GM19023 (cell line): ENCODE measurements around the gene MRPL1.
A peak's percentile ranks its signal among the peaks of the same experiment; 100 is the strongest.
"Not testable (repeated sequence)": the region's sequence is repeated elsewhere in the genome, so short reads cannot be mapped to it uniquely, and the experiment has no call there.

Experiments used
- ATAC-seq: cut with Tn5 transposase; IDR thresholded peaks from one replicate; pipeline ENCODE4 v1.9.1; 2021; ENCODE audit warnings: mild to moderate bottlenecking, moderate library complexity; ENCODE audit not compliant: unreplicated experiment

Gene MRPL1

DNA sequence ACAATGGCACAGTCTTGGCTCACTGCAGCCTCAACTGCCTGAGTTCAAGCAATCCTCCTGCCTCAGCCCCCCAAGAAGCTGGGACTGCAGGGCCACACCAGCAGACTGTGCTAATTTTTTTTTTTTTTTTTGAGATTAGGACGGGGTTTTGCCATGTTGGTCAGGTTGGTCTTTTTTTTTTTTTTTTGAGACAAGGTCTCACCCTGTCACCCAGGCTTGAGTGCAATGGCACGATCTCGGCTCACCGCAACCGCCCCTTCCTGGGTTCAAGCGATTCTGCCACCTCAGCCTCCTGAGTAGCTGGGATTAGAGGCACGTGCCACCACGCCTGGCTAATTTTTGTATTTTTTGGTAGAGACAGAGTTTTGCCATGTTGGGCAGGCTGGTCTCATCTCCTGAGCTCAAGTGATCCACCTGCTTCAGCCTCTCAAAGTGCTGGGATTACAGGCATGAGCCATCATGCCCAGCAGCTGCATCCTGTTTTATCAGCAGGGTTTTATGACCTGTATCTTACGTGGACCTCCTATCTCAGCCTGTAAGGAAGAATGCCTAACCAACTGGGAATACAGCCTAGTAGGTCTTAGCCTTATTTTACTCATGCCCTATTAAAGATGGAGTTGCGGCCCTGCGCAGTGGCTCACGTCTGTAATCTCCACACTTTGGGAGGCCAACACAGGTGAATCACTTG, 13.2 kb upstream of the MRPL1 start:
- ATAC-seq, result no peak

DNA sequence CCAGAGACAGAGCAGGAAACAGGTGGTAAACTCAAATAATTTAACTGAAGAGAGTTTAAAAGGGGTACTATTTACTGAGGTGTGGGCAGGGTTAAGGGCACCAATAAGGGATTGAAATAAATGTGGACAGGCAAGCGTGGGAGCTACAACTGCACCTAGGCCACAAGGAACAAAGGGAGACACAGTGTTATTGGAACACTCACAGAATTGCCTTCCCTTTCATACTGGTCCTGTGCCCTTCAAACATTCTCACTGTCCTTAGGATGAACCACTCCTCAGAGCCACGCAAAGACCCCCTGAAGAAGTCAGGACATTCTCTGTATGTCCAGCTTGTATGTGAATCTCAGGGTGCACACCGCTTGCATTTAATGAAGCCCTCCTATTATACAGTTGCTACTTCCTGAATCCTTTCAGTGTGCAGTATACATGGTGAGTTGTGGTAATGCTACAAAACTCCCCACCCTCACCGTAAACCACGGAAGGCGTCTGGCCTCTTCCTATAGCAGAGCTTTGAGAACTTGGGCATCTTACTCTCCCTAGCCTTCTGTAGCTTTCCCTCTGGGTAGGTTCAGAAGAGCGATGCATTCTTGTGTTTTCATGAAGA, 9.6 kb upstream of the MRPL1 start:
- peak; percentile 95 for ATAC-seq

DNA sequence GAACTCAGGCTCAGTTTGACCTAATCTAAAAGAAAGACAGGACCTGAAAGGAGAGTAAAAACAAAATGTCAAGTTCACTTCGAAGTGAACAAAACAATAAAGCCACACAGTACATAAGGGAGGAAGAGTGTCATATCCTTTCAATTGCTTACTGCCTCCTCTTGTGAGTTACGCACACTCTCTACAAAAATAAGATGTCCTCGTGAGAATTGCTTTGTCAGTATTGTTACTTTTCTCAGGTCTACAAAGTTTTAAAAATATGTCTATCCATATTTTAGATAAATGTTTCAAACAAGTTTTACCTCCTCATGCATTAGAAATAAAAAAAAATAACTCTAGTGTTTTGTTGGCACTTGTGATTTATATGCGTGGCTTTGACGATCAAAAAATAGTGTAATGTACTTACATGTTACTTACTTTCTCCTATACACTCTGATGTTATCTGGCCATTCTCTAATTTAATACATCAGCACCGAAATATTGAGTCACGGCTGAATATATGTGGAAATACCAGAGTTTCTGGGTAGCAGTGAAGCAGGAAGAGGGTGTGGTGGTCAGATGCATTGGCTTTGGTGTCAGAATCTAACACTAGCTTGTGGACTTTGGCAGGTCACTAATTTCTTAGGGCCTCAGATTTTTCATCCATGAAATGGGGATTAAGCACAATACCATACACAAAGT, 8.1 kb upstream of the MRPL1 start:
- no peak for ATAC-seq

DNA sequence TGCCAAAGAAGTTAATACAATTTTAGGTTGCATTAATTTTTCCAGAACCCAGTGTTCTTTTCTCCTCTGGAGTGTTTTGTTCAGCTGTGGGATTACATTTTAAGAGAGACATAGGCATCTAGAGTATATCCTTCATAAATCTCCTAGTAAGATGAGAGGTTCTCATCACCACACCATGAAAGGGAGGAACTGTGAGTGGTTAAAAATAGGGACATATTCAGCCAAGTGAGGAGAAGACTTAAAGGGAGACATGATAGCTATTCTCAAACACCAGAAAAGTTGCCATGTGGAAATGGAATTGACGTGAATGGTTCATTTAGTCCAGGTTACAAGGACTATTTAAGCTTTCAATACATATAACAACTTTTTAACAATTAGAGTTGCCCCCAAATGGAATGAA, 6.5 kb upstream of the MRPL1 start:
- ATAC-seq, result no peak

- ATAC-seq, result no peak
These were observed 3.4 kb upstream of the MRPL1 start for GRCh38 chr4:77859256-77859655.

GRCh38 chr4:77861495-77861894, 1.1 kb upstream of the MRPL1 start:
- ATAC-seq, result no peak

- ATAC-seq, result not testable (repeated sequence)
These were observed 711 bp downstream of the MRPL1 start for GRCh38 chr4:77863341-77863740.

DNA sequence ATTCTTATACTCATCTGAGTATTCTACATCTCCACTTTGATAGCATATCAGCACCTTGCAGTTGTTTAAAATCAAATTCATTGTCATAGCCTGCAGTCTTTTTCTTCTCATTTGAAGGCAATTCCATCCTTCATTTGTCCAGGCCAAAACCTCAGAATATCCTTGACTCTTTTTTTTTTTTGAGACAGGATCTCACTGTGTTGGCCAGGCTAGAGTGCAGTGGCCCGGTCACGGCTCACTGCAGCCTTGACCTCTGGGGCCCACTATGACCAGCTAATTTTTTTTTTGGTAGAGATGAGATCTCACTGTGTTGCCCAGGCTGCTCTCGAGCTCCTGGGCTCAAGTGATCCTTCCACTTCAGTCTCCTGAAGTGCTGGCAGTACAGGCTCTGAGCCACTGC, 2.6 kb downstream of the MRPL1 start:
- no peak for ATAC-seq

GRCh38 chr4:77872723-77873445, 10.3 kb downstream of the MRPL1 start:
- ATAC-seq, result no peak

- ATAC-seq, result no peak
These were observed 14.5 kb downstream of the MRPL1 start for GRCh38 chr4:77877167-77877566.

DNA sequence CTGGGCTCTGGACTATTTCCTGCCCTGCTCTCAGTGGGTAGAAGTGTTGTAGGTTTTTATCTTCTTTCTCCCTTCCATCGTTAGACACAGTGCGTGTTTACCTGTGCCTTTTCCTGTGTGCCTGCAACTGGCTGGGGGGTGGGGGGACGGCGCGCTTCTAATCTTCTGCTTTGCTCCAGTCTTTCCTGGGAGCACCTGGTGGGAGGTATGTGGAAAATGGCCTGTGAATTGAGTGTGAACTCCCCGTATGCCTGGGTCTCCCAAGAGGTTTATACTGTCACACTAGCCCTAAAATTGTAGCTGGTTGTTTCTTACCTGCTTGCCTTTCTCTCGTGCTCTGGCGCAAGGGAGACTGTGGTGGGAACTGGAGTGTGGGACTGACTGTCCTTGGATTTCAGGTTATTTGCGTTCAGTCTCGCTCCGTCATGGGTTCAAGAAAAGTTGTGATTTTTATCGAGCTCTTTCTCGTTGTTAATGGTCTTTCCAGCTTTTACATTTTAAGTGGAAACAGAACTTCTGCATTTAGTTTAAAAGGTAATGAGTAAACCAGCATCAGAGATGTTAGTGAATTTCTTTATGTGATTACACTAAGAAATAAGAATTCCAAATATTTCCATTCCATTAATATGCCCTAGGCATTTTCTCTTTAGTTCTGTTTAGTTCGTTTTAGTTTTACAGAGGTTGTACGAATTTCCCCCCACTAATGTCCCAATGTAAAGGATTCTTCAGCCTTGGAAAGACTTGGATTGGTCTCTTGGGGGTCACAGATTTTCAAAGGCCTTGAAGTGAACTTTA, 15.3 kb downstream of the MRPL1 start:
- no peak for ATAC-seq

DNA sequence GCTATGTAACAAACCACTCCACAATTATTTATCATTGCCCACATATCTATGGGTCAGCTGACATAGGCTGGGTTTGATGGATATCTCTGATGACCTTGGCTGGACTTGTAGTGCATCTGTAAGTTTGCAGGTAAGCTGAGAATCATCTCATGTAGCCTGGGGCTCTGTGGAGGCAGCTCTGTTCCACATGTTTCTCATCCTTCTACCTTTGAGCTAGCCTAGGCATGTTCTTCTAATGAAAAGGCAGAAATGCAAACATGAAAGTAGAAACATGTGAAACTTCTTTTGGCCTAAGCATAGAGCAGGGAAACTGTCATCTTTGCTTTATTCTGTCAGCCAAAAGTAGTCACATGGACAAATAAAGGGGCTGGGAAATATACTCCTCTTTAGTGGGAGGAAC, 18.2 kb downstream of the MRPL1 start:
- ATAC-seq, result no peak

DNA sequence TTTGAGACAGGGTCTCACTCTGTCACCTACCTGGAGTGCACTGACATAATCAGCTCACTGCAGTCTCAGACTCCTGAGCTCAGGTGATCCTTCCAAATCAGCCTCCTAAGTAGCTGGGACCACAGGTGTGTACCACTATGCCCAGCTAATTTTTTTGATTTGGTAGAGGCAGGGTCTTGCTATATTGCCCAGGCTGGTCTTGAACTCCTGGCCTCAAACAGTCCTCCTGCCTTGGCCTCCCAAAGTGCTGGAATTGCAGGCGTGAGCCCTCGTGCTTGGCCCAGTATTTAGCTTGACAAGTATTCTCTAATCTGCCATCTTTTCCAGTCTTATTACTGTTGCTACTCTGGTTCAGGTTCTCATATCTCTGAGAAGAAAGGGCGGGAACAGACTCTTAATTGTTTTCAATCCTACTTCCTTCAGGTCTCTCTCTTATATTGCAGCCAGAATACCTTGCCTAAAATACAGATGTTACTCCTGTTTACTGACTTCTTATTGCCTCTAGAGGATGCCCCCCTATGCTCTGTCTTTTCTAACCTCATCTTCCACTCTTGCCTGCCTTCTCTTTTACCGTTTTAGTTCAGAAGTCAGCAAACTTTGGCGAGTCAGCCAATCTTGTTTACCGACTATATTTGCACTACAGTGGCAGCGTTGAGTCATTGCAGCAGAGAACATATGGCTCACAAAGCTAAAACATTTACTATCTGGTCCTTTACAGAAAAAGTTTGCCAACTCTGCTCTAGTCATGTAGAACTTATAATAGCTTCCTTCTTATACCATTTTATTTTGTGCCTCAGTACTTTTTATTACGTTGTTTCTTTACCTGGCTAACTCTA, 19.0 kb downstream of the MRPL1 start:
- ATAC-seq, result no peak

- ATAC-seq, result no peak
These were observed 30.8 kb downstream of the MRPL1 start for GRCh38 chr4:77893451-77893850.

GRCh38 chr4:77899607-77900006, 37.0 kb downstream of the MRPL1 start:
- no peak for ATAC-seq

DNA sequence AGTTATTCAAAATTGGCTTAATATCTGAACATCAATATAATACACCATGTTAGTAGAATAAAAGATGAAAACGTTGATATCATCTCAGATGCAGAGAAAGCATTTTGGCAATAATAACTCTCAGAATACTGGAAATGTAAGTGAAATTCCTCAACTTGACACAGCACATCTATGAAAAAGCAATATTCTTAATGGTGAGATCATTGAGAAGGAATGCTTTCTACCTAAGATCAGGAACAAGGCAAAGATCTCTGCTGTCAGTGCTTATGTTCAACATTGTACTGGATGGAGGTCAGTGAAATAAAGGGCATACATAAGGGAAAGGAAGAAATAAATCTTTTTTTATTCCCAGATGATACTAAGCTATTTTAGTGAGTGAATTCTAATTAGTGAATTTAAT, 40.6 kb downstream of the MRPL1 start:
- no peak for ATAC-seq

GRCh38 chr4:77905651-77906263, 43.1 kb downstream of the MRPL1 start:
- no peak for ATAC-seq

DNA sequence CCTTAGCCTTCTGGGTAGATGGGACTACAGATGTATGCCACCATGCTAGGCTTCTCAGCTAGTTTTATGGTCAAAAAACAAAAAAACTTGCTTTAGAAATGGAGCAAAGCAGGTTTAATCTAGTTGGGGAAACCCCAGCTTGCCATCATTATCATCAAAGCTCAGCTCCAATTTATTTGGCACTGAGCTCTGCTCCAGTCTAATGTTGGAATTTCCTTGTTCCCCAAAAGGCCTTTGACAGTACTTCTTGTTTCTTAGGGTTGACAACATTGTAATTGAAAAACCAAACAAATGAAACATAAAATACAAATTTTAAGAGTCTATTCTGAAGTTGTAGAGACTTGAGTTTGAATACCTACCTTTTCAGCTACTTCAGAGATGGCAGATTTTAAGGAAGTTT, 48.0 kb downstream of the MRPL1 start:
- ATAC-seq, result no peak

GRCh38 chr4:77911091-77911490, 48.5 kb downstream of the MRPL1 start:
- ATAC-seq, result no peak
